ENCODE data around the gene CHD2. TPM values are rescaled to one million over a fixed set of nuclear protein-coding genes. Genes with fewer than 3 reads are reported as not detected.

Gene CHD2
- total RNA-seq, 1 experiment from 2014 or later: 120 TPM

DNA sequence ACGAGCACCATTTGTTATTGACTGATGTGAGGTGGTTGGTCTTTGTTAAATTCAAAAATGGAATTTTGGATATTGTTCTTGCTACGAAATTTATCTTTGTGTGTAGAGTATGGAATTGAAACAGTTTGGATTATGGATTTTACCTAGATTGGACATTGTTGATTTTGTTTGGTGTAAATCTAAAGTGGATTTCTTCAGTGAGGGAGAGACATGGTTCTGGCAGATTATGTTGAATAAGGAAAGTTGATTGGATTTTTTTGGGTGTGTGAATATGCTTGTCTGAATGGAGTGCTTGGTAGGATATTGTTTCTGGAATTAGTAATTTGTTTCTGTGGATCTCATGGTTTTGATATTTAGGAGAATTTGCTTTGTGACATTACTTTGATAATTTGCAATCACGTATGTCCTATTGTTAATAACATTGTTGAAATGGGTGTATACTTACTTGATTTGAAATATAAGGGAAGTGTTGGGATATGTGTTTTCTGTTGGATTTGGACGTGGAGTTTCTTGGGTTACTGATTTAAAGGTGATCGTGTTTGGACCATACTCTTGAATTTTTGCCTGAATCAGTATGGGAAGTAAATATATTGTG, 1.0 kb upstream of the CHD2 start:
- H3F3A ChIP-seq (ENCODE audit: insufficient read depth, low read depth): peaks cover 96% of the 10 kb centered on the region
- ChIA-PET CTCF (interaction anchor here (0.7 to 1.3 kb wide), 5 partner anchors 31 to 102 kb away, joined by 3 to 8 read pairs (median 5); no protein-coding TSS in a partner anchor), POLR2A (ENCODE audit: unreplicated experiment) (interaction anchor here (0.6 to 1.6 kb wide), 7 partner anchors 14 to 754 kb away, joined by 3 to 25 read pairs (median 6); no protein-coding TSS in a partner anchor)
- peaks cover 82% of the 10 kb centered on the region for H3K36me3 ChIP-seq (ENCODE audit: low read depth)
- peaks cover 3% of the 10 kb centered on the region; the same call in 1 of the 2 replicates for H3K4me1 ChIP-seq (replicated peaks; ENCODE audit: insufficient read depth)
- peak overlapping the region; percentile 94; the same call in 1 of the 2 replicates for H3K4me3 ChIP-seq
- no peaks in the 10 kb centered on the region for H3K9me2 ChIP-seq (ENCODE audit: insufficient read depth)
- TF ChIP-seq EZH2 (IDR thresholded peaks at IDR 0.05; ENCODE audit: low read depth): no peak
- TF ChIP-seq, protein P1, sequence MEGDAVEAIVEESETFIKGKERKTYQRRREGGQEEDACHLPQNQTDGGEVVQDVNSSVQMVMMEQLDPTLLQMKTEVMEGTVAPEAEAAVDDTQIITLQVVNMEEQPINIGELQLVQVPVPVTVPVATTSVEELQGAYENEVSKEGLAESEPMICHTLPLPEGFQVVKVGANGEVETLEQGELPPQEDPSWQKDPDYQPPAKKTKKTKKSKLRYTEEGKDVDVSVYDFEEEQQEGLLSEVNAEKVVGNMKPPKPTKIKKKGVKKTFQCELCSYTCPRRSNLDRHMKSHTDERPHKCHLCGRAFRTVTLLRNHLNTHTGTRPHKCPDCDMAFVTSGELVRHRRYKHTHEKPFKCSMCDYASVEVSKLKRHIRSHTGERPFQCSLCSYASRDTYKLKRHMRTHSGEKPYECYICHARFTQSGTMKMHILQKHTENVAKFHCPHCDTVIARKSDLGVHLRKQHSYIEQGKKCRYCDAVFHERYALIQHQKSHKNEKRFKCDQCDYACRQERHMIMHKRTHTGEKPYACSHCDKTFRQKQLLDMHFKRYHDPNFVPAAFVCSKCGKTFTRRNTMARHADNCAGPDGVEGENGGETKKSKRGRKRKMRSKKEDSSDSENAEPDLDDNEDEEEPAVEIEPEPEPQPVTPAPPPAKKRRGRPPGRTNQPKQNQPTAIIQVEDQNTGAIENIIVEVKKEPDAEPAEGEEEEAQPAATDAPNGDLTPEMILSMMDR (conservative IDR thresholded peaks at IDR 0.05): no peak
- H3K9me3 ChIP-seq (ENCODE audit: insufficient read depth, low read depth): no peaks in the 10 kb centered on the region
- peaks cover 93% of the 10 kb centered on the region for H3K79me2 ChIP-seq (ENCODE audit: low read depth)
- no peak for DNase-seq
- intact Hi-C loops (cut with micrococcal nuclease; ENCODE audit: unreplicated experiment): no loop called here
- H3K27ac ChIP-seq: peak overlapping the region; percentile 98
- H3K27me3 ChIP-seq (ENCODE audit: insufficient read depth, low read depth): no peaks in the 10 kb centered on the region
- peaks cover 16% of the 10 kb centered on the region for H4K20me1 ChIP-seq (ENCODE audit: insufficient read depth)
- H3K4me2 ChIP-seq: no peak overlapping the region
- BruUV-seq (replicated peaks): no TSS peak
- H2AFZ ChIP-seq: no peak overlapping the region

DNA sequence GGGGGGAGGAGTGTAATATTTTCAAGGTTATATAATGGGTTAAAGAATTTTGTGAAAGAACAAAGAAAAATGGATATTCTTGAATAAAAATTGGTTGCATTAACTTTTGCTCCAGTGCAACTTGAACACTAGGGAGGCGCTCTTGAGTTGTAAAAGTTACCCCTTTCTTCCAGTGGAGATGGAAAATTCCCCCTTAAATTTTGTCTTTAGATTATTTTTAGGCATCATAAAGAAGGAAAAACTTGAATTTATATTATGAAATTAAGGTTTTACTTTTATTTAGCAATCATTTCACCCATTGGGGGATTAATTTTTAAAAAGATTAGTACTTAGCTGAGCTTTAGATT, 550 bp upstream of the CHD2 start:
- peak overlapping the region; percentile 97 for H3K4me2 ChIP-seq
- H2AFZ ChIP-seq: no peak overlapping the region
- H3K27me3 ChIP-seq (ENCODE audit: insufficient read depth, low read depth): no peaks in the 10 kb centered on the region
- peaks cover 16% of the 10 kb centered on the region for H4K20me1 ChIP-seq (ENCODE audit: insufficient read depth)
- BruUV-seq (replicated peaks): no TSS peak
- peaks cover 3% of the 10 kb centered on the region; the same call in 1 of the 2 replicates for H3K4me1 ChIP-seq (replicated peaks; ENCODE audit: insufficient read depth)
- intact Hi-C loops (cut with micrococcal nuclease; ENCODE audit: unreplicated experiment): no loop called here
- peaks cover 91% of the 10 kb centered on the region for H3K79me2 ChIP-seq (ENCODE audit: low read depth)
- peaks cover 77% of the 10 kb centered on the region for H3K36me3 ChIP-seq (ENCODE audit: low read depth)
- no peak for DNase-seq
- CTCF ChIA-PET: interaction anchor here (0.7 to 1.3 kb wide), 7 partner anchors 18 to 102 kb away, joined by 3 to 9 read pairs (median 5); no protein-coding TSS in a partner anchor
- peaks cover 93% of the 10 kb centered on the region for H3F3A ChIP-seq (ENCODE audit: insufficient read depth, low read depth)
- POLR2A ChIA-PET (ENCODE audit: unreplicated experiment): interaction anchor here (0.6 to 1.6 kb wide), 11 partner anchors 14 to 754 kb away, joined by 3 to 30 read pairs (median 6); no protein-coding TSS in a partner anchor
- no peaks in the 10 kb centered on the region for H3K9me2 ChIP-seq (ENCODE audit: insufficient read depth)
- TF ChIP-seq, protein P1 (conservative IDR thresholded peaks at IDR 0.05): peak; percentile 74
- no peak for TF ChIP-seq EZH2 (IDR thresholded peaks at IDR 0.05; ENCODE audit: low read depth)
- peak overlapping the region; percentile 94; the same call in 1 of the 2 replicates for H3K4me3 ChIP-seq
- H3K9me3 ChIP-seq (ENCODE audit: insufficient read depth, low read depth): no peaks in the 10 kb centered on the region
- peak overlapping the region; percentile 98 for H3K27ac ChIP-seq

DNA sequence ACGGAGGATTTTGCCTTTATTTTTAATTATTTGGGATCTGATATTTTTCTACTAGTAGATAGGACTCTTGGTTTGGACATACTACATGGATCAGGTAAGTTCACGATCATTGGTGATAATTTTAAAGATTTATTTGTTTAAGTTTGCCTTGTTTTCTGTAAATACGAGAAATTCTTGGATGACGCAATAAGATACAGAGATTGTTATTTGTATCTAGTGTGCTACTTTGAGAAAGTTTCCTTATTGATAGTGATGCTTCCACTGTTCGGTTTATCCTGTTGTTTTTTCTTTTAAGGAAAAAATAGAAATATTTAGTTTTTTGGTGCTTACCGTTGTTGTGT, 577 bp downstream of the CHD2 start:
- Histone ChIP-seq H3K9me3 (ENCODE audit: insufficient read depth, low read depth) (no peaks in the 10 kb centered on the region), H3K9me2 (ENCODE audit: insufficient read depth) (no peaks in the 10 kb centered on the region), H3K27ac (peak overlapping the region; percentile 98), H3K4me2 (peak overlapping the region; percentile 97), H3K4me3 (peak overlapping the region; percentile 94), H3F3A (ENCODE audit: insufficient read depth, low read depth) (peaks cover 94% of the 10 kb centered on the region), H3K27me3 (ENCODE audit: insufficient read depth, low read depth) (no peaks in the 10 kb centered on the region), H3K36me3 (ENCODE audit: low read depth) (peaks cover 75% of the 10 kb centered on the region), H3K79me2 (ENCODE audit: low read depth) (peaks cover 91% of the 10 kb centered on the region), H3K4me1 (replicated peaks; ENCODE audit: insufficient read depth) (peaks cover 14% of the 10 kb centered on the region), H2AFZ (no peak overlapping the region), H4K20me1 (ENCODE audit: insufficient read depth) (peaks cover 16% of the 10 kb centered on the region)
- ChIA-PET POLR2A (ENCODE audit: unreplicated experiment) (interaction anchor here (0.5 to 1.6 kb wide), 9 partner anchors 15 to 379 kb away, joined by 3 to 25 read pairs (median 7); no protein-coding TSS in a partner anchor), CTCF (interaction anchor here (0.6 to 1.3 kb wide), 4 partner anchors 17 to 103 kb away, joined by 3 to 9 read pairs (median 6); no protein-coding TSS in a partner anchor)
- intact Hi-C loops (cut with micrococcal nuclease; ENCODE audit: unreplicated experiment): loop anchor here (1.0 kb wide), 1 partner anchor 91 kb away; no protein-coding TSS in a partner anchor
- DNase-seq: no peak
- no TSS peak for BruUV-seq (replicated peaks)
- TF ChIP-seq, protein P1 (conservative IDR thresholded peaks at IDR 0.05): no peak
- no peak for TF ChIP-seq EZH2 (IDR thresholded peaks at IDR 0.05; ENCODE audit: low read depth)
